ENCODE measurements around the gene HPSE.
A peak's percentile ranks its signal among the peaks of the same experiment; 100 is the strongest.
"Not testable (repeated sequence)": the region's sequence is repeated elsewhere in the genome, so short reads cannot be mapped to it uniquely, and the experiment has no call there.

HPSE gene

GRCh38 chr4:83281307-83281706 lies 53.3 kb downstream of the HPSE start:
- DNase-seq: no peak

- no peak for DNase-seq
Observed at GRCh38 chr4:83276299-83277040, 58.2 kb downstream of the HPSE start.

GRCh38 chr4:83273926-83274325 lies 60.7 kb downstream of the HPSE start:
- DNase-seq: not testable (repeated sequence)

DNA sequence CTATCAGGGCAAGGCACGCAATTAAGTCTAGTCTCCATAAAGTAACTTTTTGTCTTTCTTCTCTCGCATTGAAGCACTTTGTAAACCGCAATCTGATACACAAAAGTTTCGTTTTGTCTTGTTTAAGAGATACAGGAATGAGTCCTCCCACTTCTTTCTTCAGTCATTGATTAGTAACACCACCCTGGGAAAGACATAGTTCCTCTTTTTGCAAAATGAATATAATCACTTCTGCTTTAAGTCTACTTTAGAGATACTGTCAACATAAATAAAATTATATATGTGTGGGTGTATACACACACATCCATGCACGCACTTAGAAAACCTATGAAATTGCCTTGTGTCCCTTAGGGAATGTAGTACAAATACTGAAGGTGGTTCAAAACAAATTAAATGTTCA lies 61.7 kb downstream of the HPSE start:
- no peak for DNase-seq

- no peak for DNase-seq
Observed at GRCh38 chr4:83269256-83269655, 65.4 kb downstream of the HPSE start.

- DNase-seq: no peak
Observed at GRCh38 chr4:83268491-83268890, 66.2 kb downstream of the HPSE start.

GRCh38 chr4:83267830-83268475 lies 66.7 kb downstream of the HPSE start:
- no peak for DNase-seq

- no peak for DNase-seq
Observed at GRCh38 chr4:83267121-83267829, 67.4 kb downstream of the HPSE start.

- DNase-seq: no peak
Observed at GRCh38 chr4:83266689-83267088, 68.0 kb downstream of the HPSE start.

DNA sequence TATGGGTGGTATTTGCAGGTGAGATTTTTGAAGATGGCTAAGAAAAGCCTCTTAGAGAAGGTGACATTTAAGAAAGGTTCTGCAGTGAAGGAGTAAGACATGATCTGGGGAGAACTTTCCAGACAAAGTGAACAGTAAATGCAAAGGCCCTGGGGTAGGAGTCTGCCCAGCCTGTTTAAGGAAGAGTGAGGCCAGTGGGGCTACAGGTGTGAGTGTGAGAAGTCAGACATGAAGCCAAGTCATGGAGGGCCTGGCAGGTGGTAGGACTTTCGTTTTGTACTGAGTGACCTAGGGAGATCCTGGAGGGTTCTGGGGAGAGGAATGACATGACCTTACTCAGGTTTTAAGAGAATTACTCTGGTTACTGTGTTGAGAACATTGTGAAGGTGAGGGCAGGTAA lies 71.5 kb downstream of the HPSE start:
- DNase-seq: no peak

DNA sequence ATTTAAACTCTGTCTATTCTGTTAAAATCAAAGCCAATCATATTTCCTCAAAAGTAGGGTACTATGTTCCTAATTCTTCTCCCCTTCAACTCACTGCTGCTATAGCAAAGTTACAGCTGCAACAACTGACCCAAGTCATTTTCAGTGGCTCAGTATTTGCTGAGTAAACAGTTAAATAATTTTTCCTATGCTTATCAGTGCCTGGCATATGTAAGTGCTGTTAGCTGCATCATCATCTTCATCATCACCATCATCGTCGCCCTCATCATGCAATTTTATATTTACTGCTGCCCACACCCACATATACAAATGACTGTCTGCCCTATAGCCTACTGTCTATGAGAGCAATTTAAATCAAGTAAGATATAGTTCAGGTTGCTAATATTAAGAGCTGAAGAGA lies 72.0 kb downstream of the HPSE start:
- no peak for DNase-seq

DNA sequence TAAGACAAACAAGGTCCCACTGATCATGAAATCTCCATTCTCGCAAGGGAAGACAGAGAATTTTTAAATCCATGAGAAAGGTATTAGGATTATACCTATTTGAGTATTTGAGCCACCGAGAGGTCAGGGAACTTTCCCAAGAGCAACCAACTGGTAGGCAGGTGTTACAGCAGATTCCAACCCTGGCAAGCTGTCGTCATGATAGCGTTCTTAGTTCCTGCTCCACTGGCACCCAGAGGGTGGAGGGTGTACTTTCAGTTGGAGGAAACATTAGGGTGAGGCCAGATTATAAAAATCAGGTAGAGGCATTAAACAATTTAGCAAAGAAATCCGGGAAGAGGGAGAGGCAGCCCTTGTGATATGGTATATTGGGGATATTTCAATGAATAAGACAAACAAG lies 73.3 kb downstream of the HPSE start:
- DNase-seq: no peak

GRCh38 chr4:83259586-83259985 lies 75.1 kb downstream of the HPSE start:
- no peak for DNase-seq

GRCh38 chr4:83258461-83258860 lies 76.2 kb downstream of the HPSE start:
- no peak for DNase-seq

DNA sequence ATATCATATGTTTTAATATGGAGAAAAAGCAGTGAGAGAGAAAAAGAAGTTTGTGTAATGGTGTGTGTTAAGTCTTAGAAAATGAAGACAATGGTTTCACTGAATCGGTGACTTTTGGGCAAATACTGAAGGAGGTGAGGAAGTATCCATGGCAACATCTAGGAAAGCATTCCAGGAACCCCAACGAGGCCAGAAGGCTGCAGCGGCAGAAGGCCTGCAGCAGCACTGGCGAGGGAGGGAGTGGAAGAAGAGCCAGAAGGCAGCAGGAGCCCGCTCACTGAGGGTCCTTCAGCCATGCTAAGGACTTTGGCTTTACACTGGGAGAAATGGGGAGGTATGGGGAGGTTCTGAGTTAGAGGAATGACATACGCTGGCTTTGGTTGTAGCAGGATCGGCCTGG lies 76.8 kb downstream of the HPSE start:
- DNase-seq: no peak

DNA sequence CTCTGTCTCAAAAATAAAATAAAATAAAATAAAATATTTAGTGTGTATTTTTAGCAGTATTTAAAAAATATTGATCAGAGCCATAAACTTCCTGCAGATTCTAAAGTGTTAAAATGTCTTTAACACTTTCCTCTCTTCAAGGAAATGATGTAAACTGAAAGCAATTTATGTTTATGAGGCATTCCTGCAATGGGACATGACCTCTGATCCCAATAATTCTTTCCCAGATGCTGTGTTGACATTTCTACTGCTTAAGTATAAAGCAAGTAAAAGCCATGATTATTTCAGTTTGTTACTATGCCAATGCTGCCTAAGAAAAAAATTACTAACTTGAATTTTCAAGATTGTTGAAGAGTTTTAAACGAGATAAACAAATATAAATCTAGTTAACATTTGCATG lies 79.1 kb downstream of the HPSE start:
- DNase-seq: no peak

GRCh38 chr4:83252782-83253405 lies 81.8 kb downstream of the HPSE start:
- peak; percentile 57 for DNase-seq

- DNase-seq: no peak
Observed at GRCh38 chr4:83251447-83251830, 83.2 kb downstream of the HPSE start.

DNA sequence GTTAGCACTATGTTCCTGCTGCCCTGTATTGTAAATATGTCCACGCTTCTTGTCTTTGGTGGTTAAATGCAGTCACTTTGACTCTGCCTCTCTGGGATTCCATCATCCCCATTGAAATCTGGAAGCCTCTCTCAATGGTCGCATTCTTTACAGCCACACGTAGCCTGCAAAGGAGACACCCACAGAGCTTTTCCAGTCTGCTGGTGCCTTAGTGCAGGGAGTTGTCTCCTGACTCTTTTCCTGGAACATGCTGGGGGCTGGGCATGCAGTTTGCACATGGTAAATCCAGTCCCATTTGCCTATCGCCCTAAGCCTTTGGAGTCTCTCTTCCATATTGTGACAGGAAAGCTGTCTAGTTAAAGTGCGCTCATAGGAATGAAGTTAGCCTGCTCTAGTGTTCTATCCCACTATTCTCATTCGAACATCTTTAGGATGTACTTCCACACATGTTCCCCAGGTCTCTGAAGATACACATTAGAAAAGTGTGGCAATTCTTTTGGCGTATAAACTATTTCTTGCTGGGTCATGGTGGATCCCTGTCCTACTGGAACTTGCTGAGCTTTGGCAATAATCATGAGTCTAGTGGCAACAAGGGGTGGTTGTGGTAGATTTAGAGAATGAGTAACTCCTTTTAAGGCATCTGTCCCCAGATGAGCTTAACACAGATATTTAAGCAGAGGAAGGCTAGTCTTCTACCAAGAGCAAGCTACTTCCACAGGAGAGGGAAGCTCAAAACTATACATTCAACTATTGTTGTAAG lies 83.8 kb downstream of the HPSE start:
- no peak for DNase-seq

- DNase-seq: no peak
Observed at GRCh38 chr4:83248486-83248885, 86.2 kb downstream of the HPSE start.

- DNase-seq: no peak
Observed at GRCh38 chr4:83247415-83248357, 87.0 kb downstream of the HPSE start.

All from T-helper 9 cell (primary cell).